LNCaP clone FGC (cell line): ENCODE data around the gene GPR35.

Source experiments
- DNase-seq: peaks from one replicate; pipeline ENCODE4 v3.0.0-alpha.2; 2011; ENCODE audit warnings: low read depth
- H3K4me3 ChIP-seq: 2 replicates; pipeline ENCODE4 v1.5.1; 2011; ENCODE audit warnings: mild to moderate bottlenecking, low read depth, low read length, control low read depth
- CTCF ChIP-seq: IDR thresholded peaks from 2 replicates; pipeline ENCODE4 v1.5.1; 2012; ENCODE audit warnings: mild to moderate bottlenecking; ENCODE audit not compliant: control insufficient read depth, insufficient read depth; ENCODE audit errors: extremely low read depth

The GPR35 gene

DNA sequence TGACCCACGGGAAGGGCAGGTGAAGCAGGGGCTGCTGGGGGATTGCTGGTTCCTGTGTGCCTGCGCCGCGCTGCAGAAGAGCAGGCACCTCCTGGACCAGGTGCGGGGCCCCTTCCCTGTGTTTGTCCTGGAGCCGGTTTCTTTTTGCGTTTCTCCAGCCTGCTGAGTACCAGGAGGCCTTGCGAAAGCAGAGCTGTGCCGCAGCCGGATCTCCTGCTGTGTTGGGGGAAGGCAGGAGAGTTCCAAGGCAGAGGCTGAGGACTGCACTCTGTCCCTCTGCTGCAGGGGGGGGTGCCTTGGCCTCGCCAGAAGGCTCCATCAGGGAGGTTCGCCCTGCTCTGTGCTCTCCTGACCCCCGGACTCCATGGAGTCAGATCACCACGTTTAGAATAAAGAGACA lies 35.9 kb upstream of the GPR35 start:
- DNase-seq = no peak
- no peak for TF ChIP-seq CTCF
- no peak overlapping the region for H3K4me3 ChIP-seq

DNA sequence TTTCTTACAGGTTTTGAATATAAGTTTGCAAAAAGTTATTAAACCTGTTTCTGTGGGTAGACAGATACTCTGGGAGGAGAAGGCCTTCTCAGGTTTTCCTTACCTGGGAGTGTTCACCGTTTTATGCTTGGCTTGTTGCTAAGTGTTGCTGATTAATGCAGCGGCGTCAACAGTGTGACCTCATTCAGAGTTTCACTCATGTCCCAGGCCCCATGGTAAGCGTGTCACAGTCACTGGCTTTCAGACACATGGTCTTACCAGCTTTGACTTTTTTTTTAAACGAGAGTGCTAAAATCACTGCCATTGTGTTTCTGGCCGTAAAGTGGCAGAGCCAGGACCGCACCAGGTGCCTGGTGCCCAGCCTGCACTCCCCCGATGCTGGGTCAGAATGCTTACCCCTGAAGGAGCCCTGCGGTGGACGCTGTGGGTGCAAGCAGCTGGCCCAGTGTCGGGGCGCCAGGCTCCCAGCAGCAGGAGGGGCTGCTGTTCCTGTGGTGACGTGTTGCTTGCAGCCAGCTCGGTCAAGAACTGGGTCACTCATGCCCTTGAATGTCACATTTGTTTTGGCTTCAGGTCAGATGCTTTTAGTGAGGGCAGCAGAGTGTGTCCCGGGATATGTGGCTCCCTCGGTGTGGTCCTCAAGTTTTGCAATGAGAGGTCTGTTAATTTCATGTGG lies 35.3 kb upstream of the GPR35 start:
- DNase-seq = no peak
- no peak for TF ChIP-seq CTCF

GRCh38 chr2:240590681-240591111 lies 34.6 kb upstream of the GPR35 start:
- no peak for TF ChIP-seq CTCF
- no peak for DNase-seq

More for the DNA sequence above, 35.3 kb upstream of the GPR35 start:
- H3K4me3 ChIP-seq = no peak overlapping the region

GRCh38 chr2:240591226-240591625 lies 34.1 kb upstream of the GPR35 start:
- no peak for DNase-seq
- TF ChIP-seq CTCF = no peak
- no peak overlapping the region for H3K4me3 ChIP-seq

More at GRCh38 chr2:240590681-240591111, 34.6 kb upstream of the GPR35 start:
- H3K4me3 ChIP-seq = no peak overlapping the region

DNA sequence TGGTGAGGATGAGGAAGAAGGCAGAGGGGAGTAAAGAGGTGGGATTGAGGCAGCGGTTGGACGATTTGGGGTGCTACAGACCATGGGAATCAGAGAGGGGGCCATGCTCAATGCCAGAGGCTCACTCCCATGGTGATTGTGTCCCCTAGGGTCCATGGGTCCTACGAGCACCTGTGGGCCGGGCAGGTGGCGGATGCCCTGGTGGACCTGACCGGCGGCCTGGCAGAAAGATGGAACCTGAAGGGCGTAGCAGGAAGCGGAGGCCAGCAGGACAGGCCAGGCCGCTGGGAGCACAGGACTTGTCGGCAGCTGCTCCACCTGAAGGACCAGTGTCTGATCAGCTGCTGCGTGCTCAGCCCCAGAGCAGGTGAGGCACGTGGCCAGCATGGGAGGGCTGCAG lies 33.5 kb upstream of the GPR35 start:
- no peak for DNase-seq
- TF ChIP-seq CTCF = no peak
- no peak overlapping the region for H3K4me3 ChIP-seq

- TF ChIP-seq CTCF = no peak
- H3K4me3 ChIP-seq = no peak overlapping the region
- DNase-seq = peak; percentile 34
Measured at GRCh38 chr2:240593026-240593702, 32.1 kb upstream of the GPR35 start.
